Vagina (tissue), 2 donors: ENCODE data around the gene DRD3. TPM values are rescaled to one million over a fixed set of nuclear protein-coding genes. Genes with fewer than 3 reads are reported as not detected.

Experiments
- DNase-seq, 2 donors: peaks; one replicate each; pipeline ENCODE4 v3.0.0-alpha.2; 2017; ENCODE audit errors: extremely low spot score in 2 of 2
- H3K27ac ChIP-seq: fragments of 200-600 bp; sonication (generic); one replicate; pipeline ENCODE4 v1.5.1; 2019
- H3K27me3 ChIP-seq: fragments of 200-600 bp; sonication (generic); one replicate; pipeline ENCODE4 v1.5.1; 2019
- H3K36me3 ChIP-seq, 2 donors: fragments of 200-600 bp; sonication (generic); one replicate each; pipeline ENCODE4 v1.5.1; 2017 to 2019
- H3K4me1 ChIP-seq: fragments of 200-600 bp; sonication (generic); one replicate; pipeline ENCODE4 v1.5.1; 2019
- H3K4me3 ChIP-seq, 2 donors: fragments of 200-600 bp; sonication (generic); 1 replicate in 1 of 2; 2 replicates in 1 of 2; pipeline ENCODE4 v1.5.1; 2016 to 2019
- H3K9me3 ChIP-seq: fragments of 200-600 bp; sonication (generic); one replicate; pipeline ENCODE4 v1.5.1; 2019
- CTCF ChIP-seq, 3 experiments: fragments of 450-650 bp in 2 of 3; fragments of 200-600 bp in 1 of 3; sonication (generic) in 1 of 3; IDR thresholded peaks; one replicate each; pipeline ENCODE4 v1.5.1; 2017 to 2019; ENCODE audit warnings: antibody characterized with exemption in 3 of 3, mild to moderate bottlenecking in 2 of 3, moderate library complexity in 2 of 3
- POLR2A ChIP-seq, 2 donors: fragments of 450-650 bp; IDR thresholded peaks; one replicate each; pipeline ENCODE4 v1.6.1; 2017; ENCODE audit warnings: antibody characterized with exemption in 2 of 2, mild to moderate bottlenecking in 2 of 2, moderate library complexity in 2 of 2
- POLR2AphosphoS5 ChIP-seq, 2 donors: sonication (generic); formaldehyde crosslinking; IDR thresholded peaks; one replicate each; pipeline ENCODE4 v1.9.0; 2017; ENCODE audit warnings: antibody characterized with exemption in 2 of 2, mild to moderate bottlenecking in 2 of 2, low read depth in 1 of 2; ENCODE audit not compliant: insufficient read depth in 1 of 2
- intact Hi-C: fragments of 100-400 bp; cut with DNase I; formaldehyde crosslinking; loops from one replicate; pipeline ENCODE4 v1.15.1; 2023
- total RNA-seq: library from RNA; depleted of rRNA; stranded (reverse); fragments of >200 nt; gene quantifications from one replicate; pipeline ENCODE4 v1.2.3, GENCODE V29; 2016

DRD3 gene
- total RNA-seq, result not detected

- Histone ChIP-seq H3K36me3 (no peaks in the 10 kb centered on the region), H3K27me3 (no peaks in the 10 kb centered on the region), H3K4me1 (no peaks in the 10 kb centered on the region), H3K9me3 (peaks cover 4% of the 10 kb centered on the region), H3K27ac (no peak within 1 kb of the TSS), H3K4me3 (no peak within 1 kb of the TSS)
- intact Hi-C loops, result no loop called here
- no peak for DNase-seq
- TF ChIP-seq POLR2A (IDR thresholded peaks at IDR 0.05) (no peak), POLR2AphosphoS5 (IDR thresholded peaks at IDR 0.05; ENCODE audit: insufficient read depth in 1 of 2, low read depth in 1 of 2) (no peak), CTCF (IDR thresholded peaks at IDR 0.05) (no peak)
Observed at GRCh38 chr3:114178770-114179368, at the start of gene DRD3. TSS of gene DRD3 (minus strand) at chr3:114179052. CDS start at chr3:114171992, 7,060 bp downstream.

GRCh38 chr3:114227076-114227475, 48.2 kb upstream of the DRD3 start:
- DNase-seq, result no peak
- TF ChIP-seq CTCF (IDR thresholded peaks at IDR 0.05), result no peak
- no peak for TF ChIP-seq POLR2AphosphoS5 (IDR thresholded peaks at IDR 0.05; ENCODE audit: insufficient read depth in 1 of 2, low read depth in 1 of 2)
- TF ChIP-seq POLR2A (IDR thresholded peaks at IDR 0.05), result no peak

GRCh38 chr3:114226313-114226712, 47.5 kb upstream of the DRD3 start:
- Histone ChIP-seq H3K4me1 (no peaks in the 10 kb centered on the region), H3K9me3 (no peaks in the 10 kb centered on the region), H3K4me3 (no peak overlapping the region), H3K36me3 (no peaks in the 10 kb centered on the region), H3K27me3 (no peaks in the 10 kb centered on the region), H3K27ac (no peak overlapping the region)
- TF ChIP-seq CTCF (IDR thresholded peaks at IDR 0.05) (no peak), POLR2A (IDR thresholded peaks at IDR 0.05) (no peak), POLR2AphosphoS5 (IDR thresholded peaks at IDR 0.05; ENCODE audit: insufficient read depth in 1 of 2, low read depth in 1 of 2) (no peak)
- intact Hi-C loops, result no loop called here
- DNase-seq, result no peak

More at GRCh38 chr3:114227076-114227475, 48.2 kb upstream of the DRD3 start:
- Histone ChIP-seq H3K4me1 (no peaks in the 10 kb centered on the region), H3K9me3 (no peaks in the 10 kb centered on the region), H3K27me3 (no peaks in the 10 kb centered on the region), H3K36me3 (no peaks in the 10 kb centered on the region), H3K4me3 (no peak overlapping the region), H3K27ac (no peak overlapping the region)
- intact Hi-C loops, result no loop called here

GRCh38 chr3:114223143-114223542, 44.3 kb upstream of the DRD3 start:
- DNase-seq, result no peak
- H3K4me3 ChIP-seq, result no peak overlapping the region
- intact Hi-C loops, result no loop called here
- TF ChIP-seq POLR2A (IDR thresholded peaks at IDR 0.05) (no peak), CTCF (IDR thresholded peaks at IDR 0.05) (no peak), POLR2AphosphoS5 (IDR thresholded peaks at IDR 0.05; ENCODE audit: insufficient read depth in 1 of 2, low read depth in 1 of 2) (no peak)
- H3K9me3 ChIP-seq, result no peaks in the 10 kb centered on the region
- no peak overlapping the region for H3K27ac ChIP-seq
- H3K4me1 ChIP-seq, result no peaks in the 10 kb centered on the region
- H3K36me3 ChIP-seq, result no peaks in the 10 kb centered on the region
- H3K27me3 ChIP-seq, result no peaks in the 10 kb centered on the region

GRCh38 chr3:114221881-114222264, 43.0 kb upstream of the DRD3 start:
- H3K4me3 ChIP-seq, result no peak overlapping the region
- H3K4me1 ChIP-seq, result no peaks in the 10 kb centered on the region
- H3K9me3 ChIP-seq, result no peaks in the 10 kb centered on the region
- H3K27me3 ChIP-seq, result no peaks in the 10 kb centered on the region
- H3K27ac ChIP-seq, result no peak overlapping the region
- intact Hi-C loops, result no loop called here
- TF ChIP-seq CTCF (IDR thresholded peaks at IDR 0.05), result no peak
- DNase-seq, result no peak
- no peaks in the 10 kb centered on the region for H3K36me3 ChIP-seq
